Measurements from ENCODE around the gene RAPGEF1.

DNA sequence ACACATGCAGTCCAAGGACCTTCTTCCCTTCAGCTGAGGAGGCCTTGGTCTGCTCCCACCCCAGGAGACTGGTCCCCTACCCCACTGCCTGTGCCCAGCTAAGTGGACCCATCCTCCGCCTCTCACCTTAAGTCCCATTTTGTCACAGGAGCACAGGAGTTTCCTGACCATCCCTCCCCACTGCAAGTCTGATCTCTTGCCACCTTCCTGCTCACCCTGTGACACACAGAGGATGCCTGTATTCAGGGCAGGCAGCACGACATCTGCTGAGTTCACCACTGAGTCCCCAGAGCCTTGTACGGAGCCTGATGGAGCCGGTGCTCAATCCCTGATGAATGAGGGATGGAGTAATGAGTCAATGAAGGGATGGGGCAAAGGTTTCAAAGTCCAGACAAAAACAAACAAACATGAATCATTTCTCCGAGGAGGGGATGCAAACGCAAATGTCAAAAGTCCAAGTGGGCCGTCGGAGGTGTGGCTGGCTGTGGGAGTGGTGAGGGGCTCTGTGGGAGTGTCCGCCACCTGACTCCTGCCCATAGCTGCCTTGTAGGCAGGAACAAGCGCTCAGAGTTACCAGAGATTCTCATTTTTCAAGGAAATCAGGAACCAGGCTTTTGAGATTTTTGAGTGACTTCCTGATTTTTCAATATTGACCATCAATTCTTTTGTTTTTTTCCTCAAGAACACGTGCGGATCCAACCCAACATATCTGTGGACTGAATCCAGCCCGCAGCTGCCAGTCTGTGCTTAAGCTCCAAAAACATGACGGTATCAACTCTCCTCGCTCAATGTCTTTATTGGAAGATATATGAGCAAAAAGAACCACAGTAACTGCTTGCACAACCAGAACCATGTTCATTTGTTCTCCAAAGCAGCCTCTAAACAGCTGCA, 4.4 kb downstream of the RAPGEF1 start:
- TF ChIP-seq, protein P1, sequence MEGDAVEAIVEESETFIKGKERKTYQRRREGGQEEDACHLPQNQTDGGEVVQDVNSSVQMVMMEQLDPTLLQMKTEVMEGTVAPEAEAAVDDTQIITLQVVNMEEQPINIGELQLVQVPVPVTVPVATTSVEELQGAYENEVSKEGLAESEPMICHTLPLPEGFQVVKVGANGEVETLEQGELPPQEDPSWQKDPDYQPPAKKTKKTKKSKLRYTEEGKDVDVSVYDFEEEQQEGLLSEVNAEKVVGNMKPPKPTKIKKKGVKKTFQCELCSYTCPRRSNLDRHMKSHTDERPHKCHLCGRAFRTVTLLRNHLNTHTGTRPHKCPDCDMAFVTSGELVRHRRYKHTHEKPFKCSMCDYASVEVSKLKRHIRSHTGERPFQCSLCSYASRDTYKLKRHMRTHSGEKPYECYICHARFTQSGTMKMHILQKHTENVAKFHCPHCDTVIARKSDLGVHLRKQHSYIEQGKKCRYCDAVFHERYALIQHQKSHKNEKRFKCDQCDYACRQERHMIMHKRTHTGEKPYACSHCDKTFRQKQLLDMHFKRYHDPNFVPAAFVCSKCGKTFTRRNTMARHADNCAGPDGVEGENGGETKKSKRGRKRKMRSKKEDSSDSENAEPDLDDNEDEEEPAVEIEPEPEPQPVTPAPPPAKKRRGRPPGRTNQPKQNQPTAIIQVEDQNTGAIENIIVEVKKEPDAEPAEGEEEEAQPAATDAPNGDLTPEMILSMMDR (IDR thresholded peaks at IDR 0.05), result no peak
- no peak for TF ChIP-seq POLR2AphosphoS5 (IDR thresholded peaks at IDR 0.05)
